Transverse colon (tissue), 4 donors: Measurements from ENCODE around the gene CDC14B. TPM values are rescaled to one million over a fixed set of nuclear protein-coding genes. Genes with fewer than 3 reads are reported as not detected.

Experiments
- DNase-seq: peaks from one replicate; pipeline ENCODE4 v3.0.0-alpha.2; 2019
- H3K27ac ChIP-seq, 4 donors: fragments of 200-600 bp; sonication (generic); 2 replicates each; pipeline ENCODE4 v1.5.1; 2016 to 2018; ENCODE audit warnings: inconsistent platforms in 4 of 4
- H3K27me3 ChIP-seq: fragments of 200-600 bp; sonication (generic); 2 replicates; pipeline ENCODE4 v1.5.1; 2017; ENCODE audit warnings: inconsistent platforms
- H3K36me3 ChIP-seq, 4 donors: fragments of 200-600 bp; sonication (generic); 2 replicates each; pipeline ENCODE4 v1.5.1; 2017 to 2019; ENCODE audit warnings: inconsistent platforms in 4 of 4
- H3K4me1 ChIP-seq, 4 donors: fragments of 200-600 bp; sonication (generic); 2 replicates each; pipeline ENCODE4 v1.5.1; 2017 to 2020; ENCODE audit warnings: inconsistent platforms in 4 of 4
- H3K4me3 ChIP-seq, 4 donors: fragments of 200-600 bp; sonication (generic); 1 replicate in 1 of 4; 2 replicates in 3 of 4; pipeline versions ENCODE4 v1.5.1 to v1.6.1; 2017 to 2019; ENCODE audit warnings: inconsistent platforms in 4 of 4
- H3K9me3 ChIP-seq, 2 donors: fragments of 200-600 bp; sonication (generic); 2 replicates each; pipeline ENCODE4 v1.5.1; 2017 to 2019; ENCODE audit warnings: inconsistent platforms in 2 of 2
- CTCF ChIP-seq, 5 experiments: fragments of 200-600 bp in 3 of 5; fragments of 450-650 bp in 2 of 5; sonication (generic) in 3 of 5; IDR thresholded peaks; 1 replicate in 2 of 5; 2 replicates in 3 of 5; pipeline ENCODE4 v1.5.1; 2016 to 2017; ENCODE audit warnings: antibody characterized with exemption in 5 of 5, inconsistent platforms in 3 of 5, mild to moderate bottlenecking in 2 of 5, moderate library complexity in 1 of 5
- EP300 ChIP-seq: sonication (generic); formaldehyde crosslinking; IDR thresholded peaks from one replicate; pipeline ENCODE4 v1.6.1; 2017; ENCODE audit warnings: antibody characterized with exemption, low read depth
- POLR2A ChIP-seq: fragments of 450-650 bp; IDR thresholded peaks from one replicate; pipeline ENCODE4 v1.6.1; 2016; ENCODE audit warnings: antibody characterized with exemption, mild to moderate bottlenecking, moderate library complexity
- POLR2AphosphoS5 ChIP-seq, 3 donors: sonication (generic); formaldehyde crosslinking; IDR thresholded peaks; one replicate each; pipeline ENCODE4 v1.6.1; 2016; ENCODE audit warnings: antibody characterized with exemption in 3 of 3
- WGBS, 2 donors: methylation state at CpG; one replicate each; pipeline ENCODE4 v1.1.5; 2018; ENCODE audit warnings: low coverage in 1 of 2; 5-methylcytosine and 5-hydroxymethylcytosine counted together
- in situ Hi-C, 4 donors: fragments of 200-750 bp; cut with MboI; loops; one replicate each; pipeline versions ENCODE4 v1.15.0 to v1.15.1; 2017; ENCODE audit warnings: low sequenced_read_pairs in 3 of 4, low pct_ligation_motif_present in 1 of 4, low pct_unique_long_range_greater_than_20kb in 1 of 4
- intact Hi-C: fragments of 100-400 bp; cut with DNase I; formaldehyde crosslinking; loops from one replicate; pipeline ENCODE4 v1.15.1; 2023; ENCODE audit warnings: low total_unique reads
- total RNA-seq, 4 donors: library from RNA; depleted of rRNA; stranded (reverse); fragments of >200 nt; gene quantifications; one replicate each; pipeline ENCODE4 v1.1.0, GENCODE V29; 2016

Gene CDC14B
- total RNA-seq, 4 donors from 2014 or later, result 18.0 to 22.3 (median 20.9) TPM

- H3K4me1 ChIP-seq, result no peaks in the 10 kb centered on the region
- peaks cover 0 to 5% (median 0%) of the 10 kb centered on the region in 4 donors for H3K36me3 ChIP-seq
- in situ Hi-C loops, result no loop called here
- WGBS, 2 donors, result 95 to 97% methylated on average over 5 of the region's 5 CpGs
- no peak overlapping the region for H3K27ac ChIP-seq
- intact Hi-C loops, result no loop called here
- DNase-seq, result no peak
- no peak overlapping the region for H3K4me3 ChIP-seq
- no peak for TF ChIP-seq EP300
- TF ChIP-seq POLR2AphosphoS5 (IDR thresholded peaks at IDR 0.05), result no peak
- no peak for TF ChIP-seq POLR2A
- TF ChIP-seq CTCF (IDR thresholded peaks at IDR 0.05), result no peak
- H3K27me3 ChIP-seq, result no peaks in the 10 kb centered on the region
- H3K9me3 ChIP-seq, result no peaks in the 10 kb centered on the region
Measured at GRCh38 chr9:96467784-96468183, 151.9 kb downstream of the CDC14B start.

- 81 to 82% methylated on average over 4 to 6 of the region's 6 CpGs for WGBS, 2 donors
- intact Hi-C loops (no loop called here), in situ Hi-C loops (no loop called here)
- H3K4me1 ChIP-seq, result no peaks in the 10 kb centered on the region
- no peaks in the 10 kb centered on the region for H3K9me3 ChIP-seq
- H3K36me3 ChIP-seq, result no peaks in the 10 kb centered on the region
- H3K27ac ChIP-seq, result no peak overlapping the region
- no peak for TF ChIP-seq POLR2A
- TF ChIP-seq CTCF (IDR thresholded peaks at IDR 0.05), result no peak
- no peak for TF ChIP-seq EP300
- no peak for TF ChIP-seq POLR2AphosphoS5 (IDR thresholded peaks at IDR 0.05)
- H3K27me3 ChIP-seq, result no peaks in the 10 kb centered on the region
- no peak overlapping the region for H3K4me3 ChIP-seq
- no peak for DNase-seq
Measured at GRCh38 chr9:96464426-96464825, 155.2 kb downstream of the CDC14B start.

GRCh38 chr9:96462541-96462940 is 157.1 kb downstream of the CDC14B start:
- WGBS, 2 donors, result 86 to 97% methylated on average over 4 to 6 of the region's 6 CpGs
- in situ Hi-C loops, result no loop called here
- no peak overlapping the region for H3K4me3 ChIP-seq

GRCh38 chr9:96461336-96461735 is 158.3 kb downstream of the CDC14B start:
- WGBS, 2 donors, result 87 to 88% methylated on average over 8 of the region's 8 CpGs
- intact Hi-C loops, result no loop called here
- in situ Hi-C loops, result no loop called here
- Histone ChIP-seq H3K27me3 (no peaks in the 10 kb centered on the region), H3K36me3 (no peaks in the 10 kb centered on the region), H3K4me1 (no peaks in the 10 kb centered on the region), H3K4me3 (no peak overlapping the region), H3K27ac (no peak overlapping the region), H3K9me3 (no peaks in the 10 kb centered on the region)
- TF ChIP-seq CTCF (IDR thresholded peaks at IDR 0.05), result no peak
- no peak for TF ChIP-seq POLR2AphosphoS5 (IDR thresholded peaks at IDR 0.05)
- DNase-seq, result no peak

More at GRCh38 chr9:96462541-96462940, 157.1 kb downstream of the CDC14B start:
- Histone ChIP-seq H3K36me3 (no peaks in the 10 kb centered on the region), H3K27me3 (no peaks in the 10 kb centered on the region), H3K9me3 (no peaks in the 10 kb centered on the region), H3K27ac (no peak overlapping the region), H3K4me1 (no peaks in the 10 kb centered on the region)
- DNase-seq, result no peak
- intact Hi-C loops, result no loop called here
- TF ChIP-seq EP300 (no peak), POLR2A (no peak), POLR2AphosphoS5 (IDR thresholded peaks at IDR 0.05) (no peak), CTCF (IDR thresholded peaks at IDR 0.05) (no peak)
